Tibial artery (tissue), 4 donors: ENCODE results near the gene TKTL1.
A peak's percentile ranks its signal among the peaks of the same experiment; 100 is the strongest.

Source experiments
- DNase-seq, 2 donors: peaks; one replicate each; pipeline ENCODE4 v3.0.0-alpha.2; 2019
- H3K27ac ChIP-seq, 2 donors: fragments of 200-600 bp; sonication (generic) in 1 of 2; 1 replicate in 1 of 2; 2 replicates in 1 of 2; pipeline ENCODE4 v1.5.1; 2018 to 2019; ENCODE audit warnings: mild to moderate bottlenecking in 1 of 2
- H3K27me3 ChIP-seq, 2 donors: fragments of 200-600 bp; sonication (generic) in 1 of 2; one replicate each; pipeline versions ENCODE4 v1.5.1 to v1.6.0; 2016 to 2019
- H3K36me3 ChIP-seq, 3 donors: fragments of 200-600 bp; sonication (generic) in 2 of 3; one replicate each; pipeline ENCODE4 v1.5.1; 2016 to 2019; ENCODE audit warnings: mild to moderate bottlenecking in 2 of 3
- H3K4me1 ChIP-seq, 4 donors: fragments of 200-600 bp; sonication (generic) in 2 of 4; 1 replicate in 3 of 4; 2 replicates in 1 of 4; pipeline ENCODE4 v1.5.1; 2016 to 2019
- H3K4me3 ChIP-seq, 2 donors: fragments of 200-600 bp; sonication (generic) in 1 of 2; 1 replicate in 1 of 2; 2 replicates in 1 of 2; pipeline ENCODE4 v1.5.1; 2018 to 2019; ENCODE audit warnings: mild to moderate bottlenecking in 2 of 2
- H3K9me3 ChIP-seq, 3 donors: fragments of 200-600 bp; sonication (generic) in 1 of 3; one replicate each; pipeline ENCODE4 v1.5.1; 2016 to 2019
- CTCF ChIP-seq, 2 experiments: fragments of 200-600 bp in 1 of 2; fragments of 450-650 bp in 1 of 2; IDR thresholded peaks; one replicate each; pipeline ENCODE4 v1.5.1; 2017 to 2019; ENCODE audit warnings: antibody characterized with exemption in 2 of 2, mild to moderate bottlenecking in 1 of 2, moderate library complexity in 1 of 2
- intact Hi-C: fragments of 100-400 bp; cut with DNase I; formaldehyde crosslinking; loops from one replicate; pipeline ENCODE4 v1.15.0; 2023; ENCODE audit warnings: low total_unique reads

TKTL1 gene

DNA sequence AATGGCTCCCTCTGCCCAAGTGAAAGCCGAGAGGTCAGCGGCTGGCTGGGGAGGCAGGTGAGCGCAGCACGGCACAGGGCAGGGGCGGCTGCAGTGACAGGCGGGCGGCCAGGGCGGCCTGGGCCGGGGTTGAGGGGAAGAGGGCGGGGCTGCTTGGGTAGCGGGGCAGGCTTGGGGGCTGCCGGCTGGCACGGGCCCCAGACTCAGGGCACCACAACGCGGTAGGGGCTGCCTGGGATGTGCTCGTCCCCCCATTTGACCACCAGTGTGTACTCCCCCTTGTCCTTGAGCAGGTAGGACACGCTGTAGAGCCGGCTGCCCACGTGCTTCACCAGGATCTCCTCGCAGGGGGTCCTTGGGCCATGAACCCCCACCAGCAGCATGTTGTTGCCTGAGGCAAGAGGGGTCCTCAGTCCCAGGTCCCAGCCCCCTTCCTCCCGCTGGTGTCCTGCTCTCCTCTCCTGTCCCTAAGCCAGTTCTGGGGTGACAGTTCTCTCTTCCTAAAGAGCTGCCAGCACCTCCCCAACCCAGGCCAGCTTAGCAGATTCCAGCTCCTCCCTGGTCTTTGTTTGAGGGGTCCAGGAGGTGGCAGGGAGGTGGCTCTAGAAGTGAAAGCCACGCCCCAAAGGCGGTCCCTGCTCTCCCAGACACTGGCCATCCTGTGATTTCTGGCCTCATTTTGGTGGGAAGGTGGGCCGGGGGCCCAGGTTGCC lies 53.2 kb downstream of the TKTL1 start:
- intact Hi-C loops = no loop called here
- no peak overlapping the region for H3K4me3 ChIP-seq
- no peak for TF ChIP-seq CTCF (IDR thresholded peaks at IDR 0.05)
- H3K27ac ChIP-seq = peak overlapping the region in 1 of 2 donors; percentile 54
- H3K9me3 ChIP-seq = no peaks in the 10 kb centered on the region
- no peaks in the 10 kb centered on the region for H3K27me3 ChIP-seq
- peak in 1 of 2 donors; percentile 68 for DNase-seq
- H3K4me1 ChIP-seq = no peaks in the 10 kb centered on the region
- H3K36me3 ChIP-seq = peaks cover 49 to 58% (median 57%) of the 10 kb centered on the region in 3 donors

DNA sequence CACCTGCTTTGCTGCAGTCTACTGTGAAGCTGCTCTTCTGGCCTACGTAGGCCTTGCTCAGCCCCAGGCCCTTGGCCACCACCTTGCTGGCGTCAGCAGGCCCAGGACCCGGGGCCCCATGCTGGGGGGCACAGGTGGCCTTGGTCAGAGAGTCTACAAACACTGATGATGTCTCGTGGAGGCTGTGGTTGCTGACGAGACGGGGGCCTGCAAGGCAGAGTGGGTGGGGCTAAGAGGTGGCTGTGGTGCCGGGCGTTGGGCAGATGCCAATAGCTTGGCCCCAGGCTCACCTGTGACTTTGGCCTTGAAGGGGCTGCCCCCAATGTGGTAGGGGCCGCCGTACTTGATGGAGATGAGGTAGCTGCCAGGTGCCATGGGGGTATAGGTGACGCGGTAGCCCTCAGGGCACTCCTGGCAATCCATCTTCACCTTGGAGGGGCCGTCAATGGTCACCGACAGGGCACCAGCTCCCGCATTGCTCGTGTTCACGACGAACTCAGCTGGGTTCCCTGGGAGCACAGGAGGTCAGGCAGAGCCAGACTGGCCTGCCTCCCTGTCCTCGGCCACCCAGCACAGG lies 53.9 kb downstream of the TKTL1 start:
- Histone ChIP-seq H3K4me1 (peaks cover 0 to 1% (median 0%) of the 10 kb centered on the region in 4 donors), H3K9me3 (no peaks in the 10 kb centered on the region), H3K4me3 (no peak overlapping the region), H3K36me3 (peaks cover 56 to 64% (median 64%) of the 10 kb centered on the region in 3 donors), H3K27me3 (no peaks in the 10 kb centered on the region), H3K27ac (peak overlapping the region in 1 of 2 donors; percentile 54)
- intact Hi-C loops = no loop called here
- no peak for DNase-seq
- TF ChIP-seq CTCF (IDR thresholded peaks at IDR 0.05) = no peak

DNA sequence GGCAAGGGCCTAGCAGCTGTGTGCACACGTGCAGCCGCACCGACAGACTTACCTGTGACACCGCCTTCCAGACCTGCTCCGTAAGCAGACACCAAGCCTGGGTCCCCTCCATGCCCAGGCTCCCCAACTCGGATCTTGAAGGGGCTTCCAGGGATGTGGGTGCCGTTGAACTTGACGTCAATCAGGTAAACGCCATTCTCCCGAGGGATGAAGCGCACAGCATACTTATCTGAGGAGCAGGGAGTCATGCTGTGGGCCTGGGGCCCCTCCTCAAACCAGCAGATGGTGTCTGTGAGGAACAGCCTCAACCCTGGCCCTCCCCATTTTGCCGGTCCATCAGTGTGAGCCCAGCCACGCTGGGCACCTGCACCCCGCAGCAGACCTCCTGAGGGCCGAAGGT lies 54.4 kb downstream of the TKTL1 start:
- Histone ChIP-seq H3K27me3 (no peaks in the 10 kb centered on the region), H3K27ac (peak overlapping the region in 1 of 2 donors; percentile 54), H3K36me3 (peaks cover 61 to 69% (median 69%) of the 10 kb centered on the region in 3 donors), H3K9me3 (no peaks in the 10 kb centered on the region), H3K4me1 (peaks cover 0 to 3% (median 0%) of the 10 kb centered on the region in 4 donors), H3K4me3 (no peak overlapping the region)
- no peak for DNase-seq
- TF ChIP-seq CTCF (IDR thresholded peaks at IDR 0.05) = no peak
- intact Hi-C loops = no loop called here

GRCh38 chrX:154350429-154351182 lies 55.0 kb downstream of the TKTL1 start:
- Histone ChIP-seq H3K27me3 (no peaks in the 10 kb centered on the region), H3K36me3 (peaks cover 67 to 76% (median 75%) of the 10 kb centered on the region in 3 donors), H3K27ac (peak overlapping the region in 1 of 2 donors; percentile 29), H3K4me1 (peaks cover 0 to 3% (median 0%) of the 10 kb centered on the region in 4 donors), H3K4me3 (no peak overlapping the region), H3K9me3 (no peaks in the 10 kb centered on the region)
- intact Hi-C loops = no loop called here
- DNase-seq = no peak
- TF ChIP-seq CTCF (IDR thresholded peaks at IDR 0.05) = no peak

- Histone ChIP-seq H3K27ac (peak overlapping the region in 1 of 2 donors; percentile 65), H3K9me3 (no peaks in the 10 kb centered on the region), H3K4me3 (no peak overlapping the region), H3K4me1 (peaks cover 0 to 3% (median 2%) of the 10 kb centered on the region in 4 donors), H3K27me3 (no peaks in the 10 kb centered on the region), H3K36me3 (peaks cover 75 to 84% (median 83%) of the 10 kb centered on the region in 3 donors)
- no peak for TF ChIP-seq CTCF (IDR thresholded peaks at IDR 0.05)
- intact Hi-C loops = no loop called here
- DNase-seq = peak in 1 of 2 donors; percentile 62
Measured at GRCh38 chrX:154351183-154352011, 55.8 kb downstream of the TKTL1 start.
